Ammon's horn (tissue), 1 donor: ENCODE results near the gene CHRM5.

ENCODE experiments used
- DNase-seq: peaks from one replicate; pipeline ENCODE4 v3.0.0-alpha.2; 2016; ENCODE audit warnings: low spot score

The CHRM5 gene

DNA sequence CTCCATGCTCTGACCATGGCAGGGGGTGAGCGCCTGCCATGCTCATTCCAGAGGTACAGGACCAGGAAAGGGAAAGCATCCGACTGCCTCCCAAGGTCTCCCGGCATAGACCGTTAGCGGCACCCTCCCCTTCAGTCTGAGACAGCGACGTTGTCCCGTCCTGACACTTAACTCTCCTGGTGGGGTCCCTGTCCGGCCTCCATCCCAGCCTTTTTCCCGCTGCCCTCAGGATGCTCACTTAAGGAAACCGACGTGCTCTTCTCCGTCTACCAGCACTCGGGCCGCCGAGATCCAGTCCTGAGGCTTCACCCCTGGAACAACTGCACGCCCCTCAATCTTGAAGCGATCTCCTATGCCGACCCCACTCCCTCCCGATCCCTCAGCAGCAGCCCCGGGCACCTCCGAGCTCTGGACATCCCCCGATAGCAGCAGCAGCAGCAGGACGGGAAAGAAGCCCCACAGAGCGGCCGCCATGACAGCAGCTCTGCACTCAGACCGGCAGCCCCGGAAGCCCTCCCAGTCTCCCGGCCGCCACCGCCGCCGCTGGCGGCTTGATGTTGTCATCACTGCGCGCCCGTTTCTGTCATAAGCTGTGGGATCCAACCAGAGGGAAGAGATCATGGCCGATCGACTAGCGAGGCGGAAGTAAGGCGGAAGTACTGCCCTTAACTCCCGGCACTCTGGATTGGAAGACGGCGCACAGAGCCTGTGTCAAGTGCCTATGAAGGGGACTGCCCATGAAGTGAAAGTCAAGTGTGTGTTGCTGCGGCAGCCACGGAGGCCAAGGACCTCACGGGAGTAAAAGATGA lies 133.3 kb downstream of the CHRM5 start, which contains the start of the genes EMC7 and PGBD4:
TSS of gene EMC7 (minus strand) at position 497 of the 809 bp plus-strand sequence. CDS start at position 474, 23 bp downstream.
TSS of gene PGBD4 (plus strand) at position 718 of the 809 bp plus-strand sequence. CDS start 449 bp downstream, outside the sequence.
- peak; percentile 99 for DNase-seq

DNA sequence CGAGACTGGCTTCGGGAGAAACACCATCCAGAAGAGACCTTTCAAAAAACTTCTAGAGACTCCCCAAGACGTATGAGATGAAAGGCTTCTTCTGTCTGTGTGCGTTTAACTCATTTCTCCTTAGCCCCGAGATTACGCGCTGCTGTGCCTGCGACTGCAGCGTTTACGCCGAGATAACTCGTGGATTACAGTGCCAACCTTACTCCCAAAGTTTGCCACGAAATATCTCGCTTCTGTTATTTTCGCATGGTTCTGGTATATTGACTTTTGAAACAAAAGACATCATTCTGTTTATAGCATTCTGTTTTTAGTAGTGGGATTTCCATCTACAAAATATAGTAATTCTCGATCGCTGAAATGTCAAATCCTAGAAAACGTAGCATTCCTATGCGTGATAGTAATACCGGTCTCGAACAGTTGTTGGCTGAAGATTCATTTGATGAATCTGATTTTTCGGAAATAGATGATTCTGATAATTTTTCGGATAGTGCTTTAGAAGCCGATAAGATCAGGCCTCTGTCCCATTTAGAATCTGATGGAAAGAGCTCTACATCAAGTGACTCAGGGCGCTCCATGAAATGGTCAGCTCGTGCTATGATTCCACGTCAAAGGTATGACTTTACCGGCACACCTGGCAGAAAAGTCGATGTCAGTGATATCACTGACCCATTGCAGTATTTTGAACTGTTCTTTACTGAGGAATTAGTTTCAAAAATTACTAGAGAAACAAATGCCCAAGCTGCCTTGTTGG lies 134.1 kb downstream of the CHRM5 start:
- DNase-seq, result no peak

DNA sequence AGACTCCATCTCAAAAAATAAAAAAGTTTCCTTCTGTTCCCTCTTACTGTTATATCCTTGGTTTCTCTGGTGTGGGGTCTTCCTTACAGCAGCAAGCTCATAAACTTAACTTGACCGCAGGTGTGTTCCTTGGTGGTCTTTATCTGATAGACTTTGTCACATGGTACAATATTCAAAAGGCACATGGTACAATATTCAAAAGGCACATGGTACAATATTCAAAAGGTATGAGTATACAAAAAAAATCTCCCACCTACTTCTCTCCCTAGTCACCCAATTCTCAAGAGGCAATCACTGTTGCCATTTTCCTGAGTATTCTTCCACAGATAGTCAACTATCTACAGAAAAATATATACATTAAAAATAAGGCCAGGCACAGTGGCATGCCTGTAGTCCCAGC lies 138.1 kb downstream of the CHRM5 start:
- no peak for DNase-seq

GRCh38 chr15:34107315-34107714 lies 139.0 kb downstream of the CHRM5 start:
- DNase-seq, result no peak

DNA sequence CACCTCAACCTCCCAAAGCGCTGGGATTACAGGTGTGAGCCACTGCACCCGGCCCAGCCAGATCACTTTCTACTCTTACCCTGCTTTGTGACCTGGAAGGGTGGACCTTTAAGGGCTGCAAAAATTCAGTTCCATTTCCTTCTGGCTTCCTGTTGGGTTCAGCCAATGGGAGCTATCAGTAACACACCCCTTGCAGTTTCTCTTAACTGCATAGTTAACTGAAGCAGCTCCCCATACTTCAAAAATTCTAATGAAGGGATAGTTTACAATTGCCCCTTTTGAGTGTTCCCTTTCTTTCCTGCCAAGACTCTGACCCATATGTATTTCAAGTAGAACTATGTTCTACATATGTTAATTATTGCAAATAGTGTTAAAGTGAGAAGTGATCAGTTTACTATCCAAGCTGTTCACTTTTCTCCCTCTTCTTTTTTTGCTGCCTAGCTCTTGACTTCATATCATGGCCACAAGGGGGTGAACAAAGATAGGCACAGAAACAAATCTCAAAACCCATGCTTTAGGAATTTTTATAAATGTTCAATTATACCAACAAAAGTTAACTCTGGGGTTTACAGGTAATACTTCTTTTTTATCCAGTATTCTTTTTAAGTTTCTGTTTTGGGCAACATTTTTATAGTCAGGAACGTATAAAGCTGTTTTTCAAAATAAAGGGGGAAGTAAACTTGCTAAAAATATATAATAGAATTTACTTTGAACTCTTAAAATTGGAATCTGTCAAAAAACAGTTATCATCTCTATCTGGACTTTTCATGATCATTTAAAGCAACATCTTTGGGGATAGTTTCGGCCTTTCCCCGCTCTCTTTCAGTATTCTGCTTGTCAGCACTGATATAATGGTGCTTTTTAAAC lies 141.7 kb downstream of the CHRM5 start:
- DNase-seq, result peak; percentile 56

DNA sequence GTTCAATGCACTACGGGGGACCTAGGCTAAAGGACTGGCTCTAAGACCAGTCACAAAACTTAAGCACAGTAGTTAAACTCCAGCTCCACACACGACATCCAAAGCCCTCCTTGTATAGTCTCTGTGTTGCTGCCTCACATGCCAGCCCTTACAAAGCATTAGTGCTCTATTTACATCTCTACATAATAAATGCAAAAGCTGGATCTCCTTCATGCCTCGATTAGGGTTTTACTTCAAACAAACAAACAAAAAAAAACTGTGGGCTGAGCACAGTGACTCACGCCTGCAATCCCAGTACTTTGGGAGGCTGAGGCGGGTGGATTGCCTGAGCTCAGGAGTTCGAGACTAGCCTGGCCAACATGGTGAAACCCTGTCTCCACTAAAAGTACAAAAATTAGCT lies 143.2 kb downstream of the CHRM5 start:
- no peak for DNase-seq

DNA sequence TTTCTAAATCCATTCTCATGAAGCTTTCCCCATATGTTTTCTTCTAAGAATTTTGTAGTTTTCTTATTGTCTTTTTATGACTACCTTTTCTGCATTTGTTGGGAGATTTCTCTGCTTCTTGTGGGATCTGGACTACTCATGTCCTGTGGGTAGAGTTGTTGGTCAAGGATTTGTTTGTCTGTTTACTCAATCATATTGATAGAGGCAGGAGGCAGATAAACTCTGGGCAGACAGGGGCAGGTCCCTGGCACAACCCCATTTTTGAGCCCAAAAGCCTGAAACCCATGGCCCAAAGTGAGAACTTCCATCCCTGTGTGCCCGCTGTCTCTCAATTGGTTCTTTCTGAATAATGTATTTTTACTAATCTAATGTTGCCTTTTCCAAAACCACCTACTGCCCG lies 145.9 kb downstream of the CHRM5 start:
- DNase-seq, result no peak

GRCh38 chr15:34114739-34115138 lies 146.4 kb downstream of the CHRM5 start:
- DNase-seq, result no peak

GRCh38 chr15:34116620-34117019 lies 148.3 kb downstream of the CHRM5 start:
- DNase-seq, result peak; percentile 40
